T-helper 22 cell (primary cell): ENCODE results near the gene SMIM14.

Source experiments
- DNase-seq: peaks from one replicate; pipeline ENCODE4 v3.0.0-alpha.2; 2020; ENCODE audit warnings: low read depth

The SMIM14 gene

DNA sequence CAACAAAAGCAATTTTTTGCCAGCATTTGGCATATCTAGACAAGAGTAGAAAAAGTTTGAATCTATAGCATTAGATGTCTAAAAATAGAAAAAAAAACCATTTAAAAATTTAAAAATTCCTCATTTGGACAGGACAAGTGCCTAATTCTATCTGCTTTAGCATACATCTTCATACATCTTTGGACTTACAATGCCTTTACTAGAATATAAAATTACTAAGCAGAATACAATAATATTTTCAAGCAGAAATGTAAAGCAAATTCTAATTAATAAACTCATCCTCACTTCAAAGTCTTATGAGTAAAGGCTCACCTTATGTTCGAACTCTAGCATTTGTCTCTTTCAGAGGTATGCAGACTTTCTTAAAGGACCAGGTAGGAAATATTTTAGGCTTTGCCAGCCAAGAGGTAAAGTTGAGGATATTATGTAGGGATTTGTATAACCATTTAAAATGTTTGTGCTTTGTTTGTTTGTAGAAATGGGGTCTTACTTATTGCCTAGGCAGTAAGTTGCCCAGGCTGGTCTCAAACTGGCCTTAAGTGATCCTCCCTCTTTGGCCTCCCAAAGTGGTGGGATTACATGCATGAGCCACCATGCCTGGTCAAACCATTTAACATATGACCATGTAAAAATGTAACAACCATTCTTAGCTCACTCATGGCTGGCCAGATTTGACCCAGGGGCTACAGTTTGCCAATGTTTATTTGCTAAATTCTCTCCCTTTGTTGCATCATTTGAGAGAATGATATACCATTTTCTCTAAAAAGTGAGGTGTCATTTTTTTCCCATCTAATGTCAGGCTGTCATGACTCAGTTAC, 140.5 kb downstream of the SMIM14 start:
- DNase-seq, result no peak
